Tibial nerve (tissue), 4 donors: ENCODE results near the gene NHSL1.

Source experiments
- EP300 ChIP-seq, 2 donors: sonication (generic); formaldehyde crosslinking; IDR thresholded peaks; one replicate each; pipeline ENCODE4 v1.6.1; 2017; ENCODE audit warnings: antibody characterized with exemption in 2 of 2, mild to moderate bottlenecking in 1 of 2
- POLR2A ChIP-seq, 2 donors: fragments of 450-650 bp; IDR thresholded peaks; one replicate each; pipeline ENCODE4 v1.6.1; 2017; ENCODE audit warnings: antibody characterized with exemption in 2 of 2, mild to moderate bottlenecking in 2 of 2, moderate library complexity in 2 of 2
- TF ChIP-seq, protein P1 (sequence below), 5 experiments: fragments of 200-600 bp in 3 of 5; fragments of 450-650 bp in 2 of 5; sonication (generic) in 3 of 5; IDR thresholded peaks; one replicate each; pipeline ENCODE4 v1.5.1; 2016 to 2019; ENCODE audit warnings: antibody characterized with exemption in 5 of 5, mild to moderate bottlenecking in 3 of 5, moderate library complexity in 2 of 5

DNA sequence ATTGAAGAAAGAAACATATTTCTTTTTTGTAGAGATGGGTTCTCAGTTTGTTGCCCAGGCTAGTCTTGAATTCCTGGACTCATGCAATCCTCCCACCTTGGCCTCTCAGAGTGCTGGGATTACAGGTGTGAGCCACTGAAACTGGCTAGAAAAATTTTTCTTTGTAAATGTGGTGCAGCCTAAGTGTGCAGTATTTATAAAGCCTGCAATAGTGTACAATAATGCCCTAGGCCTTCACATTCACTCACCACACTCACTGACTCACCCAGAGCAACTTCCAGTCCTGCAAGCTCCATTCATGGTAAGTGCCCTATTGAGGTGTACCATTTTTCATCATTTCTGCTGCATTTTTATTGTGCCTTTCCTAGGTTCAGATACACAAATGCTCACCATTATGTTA lies 31.4 kb downstream of the NHSL1 start:
- TF ChIP-seq, protein P1, sequence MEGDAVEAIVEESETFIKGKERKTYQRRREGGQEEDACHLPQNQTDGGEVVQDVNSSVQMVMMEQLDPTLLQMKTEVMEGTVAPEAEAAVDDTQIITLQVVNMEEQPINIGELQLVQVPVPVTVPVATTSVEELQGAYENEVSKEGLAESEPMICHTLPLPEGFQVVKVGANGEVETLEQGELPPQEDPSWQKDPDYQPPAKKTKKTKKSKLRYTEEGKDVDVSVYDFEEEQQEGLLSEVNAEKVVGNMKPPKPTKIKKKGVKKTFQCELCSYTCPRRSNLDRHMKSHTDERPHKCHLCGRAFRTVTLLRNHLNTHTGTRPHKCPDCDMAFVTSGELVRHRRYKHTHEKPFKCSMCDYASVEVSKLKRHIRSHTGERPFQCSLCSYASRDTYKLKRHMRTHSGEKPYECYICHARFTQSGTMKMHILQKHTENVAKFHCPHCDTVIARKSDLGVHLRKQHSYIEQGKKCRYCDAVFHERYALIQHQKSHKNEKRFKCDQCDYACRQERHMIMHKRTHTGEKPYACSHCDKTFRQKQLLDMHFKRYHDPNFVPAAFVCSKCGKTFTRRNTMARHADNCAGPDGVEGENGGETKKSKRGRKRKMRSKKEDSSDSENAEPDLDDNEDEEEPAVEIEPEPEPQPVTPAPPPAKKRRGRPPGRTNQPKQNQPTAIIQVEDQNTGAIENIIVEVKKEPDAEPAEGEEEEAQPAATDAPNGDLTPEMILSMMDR (IDR thresholded peaks at IDR 0.05) = no peak
- TF ChIP-seq POLR2A (IDR thresholded peaks at IDR 0.05) (no peak), EP300 (IDR thresholded peaks at IDR 0.05) (no peak)
